Endothelial cell of umbilical vein (primary cell): Measurements from ENCODE around the gene PIGB. TPM values are rescaled to one million over a fixed set of nuclear protein-coding genes. Genes with fewer than 3 reads are reported as not detected.

ENCODE experiments used
- BruUV-seq: library from RNA; stranded (reverse); fragments of 400-500 nt; replicated peaks from 2 replicates; lab custom pipeline; 2021; lab: Mats Ljungman, UMichigan
- CTCF ChIA-PET: fragments of 300-600, 350-600 bp; sonication (Branson Sonifier 250); formaldehyde crosslinking; loops from one replicate; lab custom pipeline; 2021; ENCODE audit warnings: antibody characterized with exemption, inconsistent platforms; lab: Charles Lee
- POLR2A ChIA-PET: fragments of 300-600, 350-600 bp; sonication (Branson Sonifier 250); formaldehyde crosslinking; loops from one replicate; lab custom pipeline; 2021; ENCODE audit warnings: antibody characterized with exemption, inconsistent platforms; lab: Charles Lee
- DNase-seq: peaks from one replicate; pipeline ENCODE4 v3.0.0-alpha.2; 2011; ENCODE audit warnings: low read depth, low spot score
- FAIRE-seq: peaks from 2 replicates; lab custom pipeline; 2011; peaks lifted over from hg19 to GRCh38; lab: Jason Lieb, UNC
- H2AFZ ChIP-seq: 2 replicates; pipeline ENCODE4 v1.6.0; 2012; ENCODE audit warnings: low read depth, low read length, control low read depth, inconsistent platforms
- H3K27ac ChIP-seq: 2 replicates; pipeline ENCODE4 v1.5.1; 2011; ENCODE audit warnings: low read depth, mild to moderate bottlenecking, control low read depth, low read length, moderate library complexity; ENCODE audit not compliant: insufficient read depth
- H3K27me3 ChIP-seq, 2 experiments: 2 replicates each; pipeline versions ENCODE4 v1.6.0 to v1.6.1; 2011; ENCODE audit warnings: low read length in 2 of 2, mixed read lengths in 1 of 2; ENCODE audit not compliant: control insufficient read depth in 2 of 2, insufficient read depth in 2 of 2
- H3K36me3 ChIP-seq, 2 experiments: 2 replicates in 1 of 2; 3 replicates in 1 of 2; pipeline ENCODE4 v1.5.1; 2011; ENCODE audit warnings: low read length in 2 of 2, mild to moderate bottlenecking in 1 of 2, moderate library complexity in 1 of 2; ENCODE audit not compliant: control insufficient read depth in 2 of 2, insufficient read depth in 2 of 2; ENCODE audit errors: extremely low read depth in 1 of 2
- H3K4me1 ChIP-seq: 3 replicates; pipeline ENCODE4 v1.5.1; 2011; ENCODE audit warnings: mild to moderate bottlenecking, low read length; ENCODE audit not compliant: control insufficient read depth, insufficient read depth; ENCODE audit errors: extremely low read depth
- H3K4me2 ChIP-seq: 2 replicates; pipeline ENCODE4 v1.6.1; 2011; ENCODE audit warnings: low read length, control low read depth, mixed read lengths; ENCODE audit not compliant: insufficient read depth
- H3K4me3 ChIP-seq, 3 experiments: fragments of 200-600 bp in 1 of 3; sonication (generic), shearing (Covaris generic) in 1 of 3; replicated peaks in 1 of 3; 2 replicates each; pipeline ENCODE4 v1.5.1; 2011 to 2016; ENCODE audit warnings: control low read depth in 3 of 3, low read length in 3 of 3, mild to moderate bottlenecking in 2 of 3, inconsistent platforms in 1 of 3, low read depth in 1 of 3, moderate library complexity in 1 of 3; ENCODE audit not compliant: insufficient read depth in 1 of 3
- H3K79me2 ChIP-seq: 2 replicates; pipeline ENCODE4 v1.6.0; 2012; ENCODE audit warnings: low read length, inconsistent platforms; ENCODE audit not compliant: control insufficient read depth, insufficient read depth
- H3K9ac ChIP-seq: replicated peaks from 2 replicates; pipeline ENCODE3; 2011; ENCODE audit warnings: low read length, control low read depth; ENCODE audit not compliant: insufficient read depth; ENCODE audit errors: extremely low read depth
- H3K9me1 ChIP-seq: replicated peaks from 3 replicates; pipeline ENCODE4 v1.6.0; 2011; ENCODE audit warnings: mild to moderate bottlenecking, low read length; ENCODE audit not compliant: control insufficient read depth, insufficient read depth; ENCODE audit errors: extremely low read depth
- H3K9me3 ChIP-seq: replicated peaks from 2 replicates; pipeline ENCODE4 v1.5.1; 2012; ENCODE audit warnings: low read length, inconsistent platforms; ENCODE audit not compliant: control insufficient read depth, insufficient read depth
- H4K20me1 ChIP-seq: replicated peaks from 2 replicates; pipeline ENCODE3; 2011; ENCODE audit warnings: mild to moderate bottlenecking, low read length; ENCODE audit not compliant: control insufficient read depth, insufficient read depth; ENCODE audit errors: extremely low read depth
- CTCF ChIP-seq, 2 donors: IDR thresholded peaks; 1 replicate in 1 of 2; 2 replicates in 1 of 2; pipeline ENCODE4 v1.5.1; 2011; ENCODE audit warnings: low read length in 2 of 2, mild to moderate bottlenecking in 2 of 2, moderate library complexity in 2 of 2, control low read depth in 1 of 2, inconsistent platforms in 1 of 2, low read depth in 1 of 2; ENCODE audit not compliant: insufficient read depth in 1 of 2; ENCODE audit errors: extremely low read depth in 1 of 2
- EZH2 ChIP-seq: IDR thresholded peaks from 2 replicates; pipeline ENCODE4 v1.6.1; 2012; ENCODE audit warnings: borderline replicate concordance, low read depth, mild to moderate bottlenecking, moderate library complexity, low read length, inconsistent platforms; ENCODE audit not compliant: severe bottlenecking
- FOS ChIP-seq: IDR thresholded peaks from 2 replicates; pipeline ENCODE4 v1.6.1; 2011; ENCODE audit warnings: mild to moderate bottlenecking, low read length, moderate library complexity, borderline replicate concordance; ENCODE audit not compliant: insufficient read depth
- GATA2 ChIP-seq: IDR thresholded peaks from 2 replicates; pipeline ENCODE4 v1.7.0; 2011; ENCODE audit warnings: low read depth, mild to moderate bottlenecking, moderate library complexity, mixed read lengths, low read length; ENCODE audit not compliant: insufficient read length, insufficient read depth
- JUN ChIP-seq: IDR thresholded peaks from 2 replicates; pipeline ENCODE4 v1.6.1; 2011; ENCODE audit warnings: borderline replicate concordance, low read depth; ENCODE audit not compliant: insufficient read length, insufficient read depth
- POLR2A ChIP-seq: IDR thresholded peaks from 2 replicates; pipeline ENCODE4 v1.6.1; 2012; ENCODE audit warnings: low read depth, mild to moderate bottlenecking, control low read depth, low read length
- POLR2AphosphoS5 ChIP-seq: IDR thresholded peaks from 2 replicates; pipeline ENCODE4 v1.6.1; 2012; ENCODE audit warnings: low read depth, mild to moderate bottlenecking, control low read depth, low read length, moderate library complexity; ENCODE audit not compliant: insufficient read depth
- dilution Hi-C: fragments of 300-500 bp; cut with MboI; formaldehyde crosslinking; loops from one replicate; pipeline ENCODE4 v1.15.0; 2019; ENCODE audit warnings: low sequenced_read_pairs; ENCODE audit not compliant: extremely low pct_ligation_motif_present
- intact Hi-C: fragments of 100-400 bp; cut with micrococcal nuclease; formaldehyde crosslinking; loops from one replicate; pipeline ENCODE4 v1.10.0; 2022
- polyA plus RNA-seq, 4 experiments: library from polyadenylated mRNA; depleted of rRNA in 3 of 4; stranded (reverse) in 3 of 4; unstranded in 1 of 4; fragments of >200 nt; gene quantifications; 2 replicates each; pipeline versions ENCODE4 v1.2.1 to v1.2.3, GENCODE V29; 2011 to 2012; ENCODE audit warnings: missing spikeins in 1 of 4
- total RNA-seq: library from RNA; stranded (reverse); gene quantifications from 2 replicates; pipeline ENCODE4 v1.2.3, GENCODE V29; 2021

PIGB gene
- total and polyA plus RNA-seq, 2 donors (not counting 3 experiments of a cell fraction or from before 2014, with no cell fraction given), result 14.1 to 23.9 TPM

- Histone ChIP-seq H2AFZ (no peak overlapping the region), H3K4me2 (no peak overlapping the region), H4K20me1 (no peaks in the 10 kb centered on the region), H3K27me3 (no peaks in the 10 kb centered on the region), H3K9me1 (no peaks in the 10 kb centered on the region), H3K79me2 (no peaks in the 10 kb centered on the region), H3K27ac (no peak overlapping the region), H3K4me3 (no peak overlapping the region), H3K36me3 (no peaks in the 10 kb centered on the region), H3K4me1 (peaks cover 13% of the 10 kb centered on the region), H3K9me3 (no peaks in the 10 kb centered on the region), H3K9ac (no peak overlapping the region)
- FAIRE-seq (no peak), DNase-seq (no peak)
- dilution Hi-C loops (no loop called here), intact Hi-C loops (loop anchor here (2.0 kb wide), 1 partner anchor 40 kb away; the partner anchor contains the start of genes PIGB and PIGBOS1)
- ChIA-PET POLR2A (no interaction called here), CTCF (interaction anchor here (0.6 to 4.6 kb wide), 10 partner anchors 11 to 404 kb away, joined by 3 to 21 read pairs (median 4); partner anchors contain the start of genes CCPG1, PIERCE2, PIGB and PIGBOS1)
- no peak for TF ChIP-seq POLR2AphosphoS5
- no peak for TF ChIP-seq CTCF (IDR thresholded peaks at IDR 0.05; ENCODE audit: extremely low read depth in 1 of 2, insufficient read depth in 1 of 2, low read depth in 1 of 2, low read length in 2 of 2)
- TF ChIP-seq JUN, result no peak
- TF ChIP-seq FOS, result no peak
- TF ChIP-seq GATA2, result no peak
- no peak for TF ChIP-seq EZH2
- no peak for TF ChIP-seq POLR2A
- BruUV-seq, result no TSS peak
Observed at GRCh38 chr15:55358471-55358870, 39.4 kb downstream of the PIGB start.
